Cardiac fibroblast (primary cell): ENCODE results near the gene LRRC37A3.
"Not testable (repeated sequence)": the region's sequence is repeated elsewhere in the genome, so short reads cannot be mapped to it uniquely, and the experiment has no call there.

Experiments used
- DNase-seq, 2 donors: peaks; one replicate each; pipeline versions ENCODE4 v3.0.0 to v3.0.0-alpha.2; 2010; ENCODE audit warnings: low read depth in 2 of 2
- H3K4me3 ChIP-seq, 2 donors: replicated peaks in 1 of 2; 1 replicate in 1 of 2; 2 replicates in 1 of 2; pipeline ENCODE4 v1.5.1; 2011; ENCODE audit warnings: low read depth in 2 of 2, low read length in 2 of 2, mild to moderate bottlenecking in 2 of 2, moderate library complexity in 1 of 2
- CTCF ChIP-seq: IDR thresholded peaks from one replicate; pipeline ENCODE4 v1.5.1; 2011; ENCODE audit warnings: low read depth, mild to moderate bottlenecking, low read length, inconsistent platforms

LRRC37A3 gene

DNA sequence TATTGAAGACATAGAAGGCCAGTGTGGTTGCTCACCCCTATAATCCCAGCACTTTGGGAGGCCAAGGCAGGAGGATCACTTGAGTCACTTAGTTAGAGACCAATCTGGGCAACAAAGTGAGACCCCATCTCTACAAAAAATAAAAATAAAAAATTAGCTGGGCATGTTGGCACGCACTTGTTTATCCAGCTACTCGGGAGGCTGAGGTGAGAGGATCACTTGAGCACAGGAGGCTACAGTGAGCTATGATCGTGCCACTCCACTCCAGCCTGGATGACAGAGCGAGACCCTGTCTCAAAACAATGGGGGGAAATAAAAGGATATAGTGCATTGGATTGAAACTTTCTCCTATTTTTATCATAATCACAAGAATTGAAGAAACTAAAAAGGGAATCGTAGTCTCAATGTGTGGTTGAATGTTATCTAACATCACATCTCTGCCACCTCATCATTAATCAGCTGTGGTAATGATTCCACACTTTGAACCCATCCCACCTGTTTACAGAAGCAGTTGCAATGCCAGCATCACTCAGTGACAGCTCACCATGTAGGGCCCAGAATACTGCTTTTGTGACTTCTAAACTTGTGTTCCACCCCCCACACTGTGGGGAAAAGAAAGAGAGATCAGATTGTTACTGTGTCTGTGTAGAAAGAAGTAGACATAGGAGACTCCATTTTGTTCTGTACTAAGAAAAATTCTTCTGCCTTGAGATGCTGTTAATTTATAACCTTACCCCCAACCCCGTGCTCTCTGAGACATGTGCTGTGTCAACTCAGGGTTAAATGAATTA, 10.3 kb upstream of the LRRC37A3 start:
- DNase-seq: peak in 1 of 2 donors; percentile 5
- H3K4me3 ChIP-seq: not testable (repeated sequence)

DNA sequence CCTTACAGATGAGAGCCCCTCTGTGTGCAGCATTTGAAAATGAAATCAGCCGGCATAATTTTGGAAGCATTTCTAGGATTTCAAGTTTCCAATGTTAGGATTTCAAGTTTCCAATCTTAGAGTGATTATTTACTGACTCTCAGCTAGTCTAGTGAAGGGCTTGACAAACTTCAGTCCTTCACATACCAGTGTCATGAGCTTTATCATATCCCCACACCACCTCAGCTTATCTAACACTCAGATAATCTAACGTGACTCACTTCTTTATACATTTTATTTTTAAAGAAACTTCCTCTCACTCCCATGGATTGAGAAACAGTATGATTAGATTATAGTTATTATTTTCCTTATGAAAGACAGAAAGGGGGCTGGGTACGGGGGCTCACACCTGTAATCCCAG, 9.4 kb upstream of the LRRC37A3 start:
- not testable (repeated sequence) for H3K4me3 ChIP-seq, DNase-seq

DNA sequence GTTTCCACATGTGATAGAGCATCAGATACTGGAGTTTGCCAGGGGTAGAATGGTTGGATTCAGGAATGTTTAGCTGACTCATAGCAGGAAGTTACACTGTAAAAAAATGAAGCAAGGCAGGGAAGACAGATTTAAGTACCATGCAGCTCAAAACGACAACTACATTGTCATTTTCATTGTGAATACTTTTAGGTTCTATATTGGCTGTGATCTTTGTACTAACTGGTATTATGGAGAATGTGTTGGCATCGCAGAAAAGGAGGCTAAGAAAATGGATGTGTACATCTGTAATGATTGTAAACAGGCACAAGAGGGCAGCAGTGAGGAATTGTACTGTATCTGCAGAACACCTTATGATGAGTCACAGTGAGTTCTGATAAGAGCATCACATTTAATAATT, 8.2 kb upstream of the LRRC37A3 start:
- not testable (repeated sequence) for H3K4me3 ChIP-seq
- TF ChIP-seq CTCF: peak; percentile 28
- peak; percentile 66 to 76 for DNase-seq

GRCh38 chr17:64926430-64926829, 7.2 kb upstream of the LRRC37A3 start:
- H3K4me3 ChIP-seq, DNase-seq: not testable (repeated sequence)

DNA sequence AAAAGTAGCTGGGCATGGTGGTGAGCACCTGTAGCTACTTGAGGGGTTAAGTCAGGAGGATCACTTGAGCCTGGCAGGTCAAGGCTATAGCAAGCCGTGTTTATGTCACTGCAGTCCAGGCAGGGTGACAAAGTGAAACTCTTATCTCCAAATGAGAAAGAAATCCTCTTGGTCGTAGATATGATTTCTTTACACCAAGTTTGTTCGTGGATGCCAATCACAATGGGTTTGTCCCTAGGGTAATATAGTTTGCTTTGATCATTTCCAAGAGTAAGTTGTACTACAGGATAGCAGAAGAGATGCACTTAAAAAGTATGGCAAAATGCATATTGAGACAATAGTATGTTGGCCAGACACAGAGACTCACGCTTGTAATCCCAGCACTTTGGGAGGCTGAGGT, 6.0 kb upstream of the LRRC37A3 start:
- not testable (repeated sequence) for H3K4me3 ChIP-seq, DNase-seq

DNA sequence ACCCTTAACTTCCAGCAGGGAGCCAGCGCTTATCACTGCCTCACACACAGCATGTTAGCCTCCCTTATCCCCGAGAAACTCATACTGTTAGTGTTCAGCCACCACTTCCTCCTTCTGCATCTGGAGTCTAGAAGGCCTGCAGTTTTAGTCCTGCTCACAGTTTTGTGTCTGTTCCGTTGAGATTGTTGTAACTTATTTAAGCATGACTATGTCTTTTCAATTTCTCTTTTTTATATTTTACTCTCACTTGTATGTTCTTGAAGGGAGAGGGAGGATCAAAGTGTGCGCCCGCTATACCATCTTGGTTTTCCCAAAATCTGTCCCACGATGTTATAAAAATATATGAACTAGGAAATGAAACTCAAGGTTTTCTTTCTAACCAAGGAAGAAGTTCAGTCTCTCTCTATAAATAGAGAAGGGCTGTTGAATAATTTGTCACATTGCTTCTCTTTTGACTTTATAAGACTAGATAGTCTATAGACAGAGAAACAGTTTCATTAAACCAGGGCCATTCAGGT, 3.8 kb upstream of the LRRC37A3 start:
- DNase-seq: peak in 1 of 2 donors; percentile 26
- not testable (repeated sequence) for H3K4me3 ChIP-seq

GRCh38 chr17:64920419-64921172, 1.3 kb upstream of the LRRC37A3 start:
- no peak overlapping the region for H3K4me3 ChIP-seq
- peak in 1 of 2 donors; percentile 5 for DNase-seq
- TF ChIP-seq CTCF: no peak

GRCh38 chr17:64920026-64920418, 744 bp upstream of the LRRC37A3 start:
- peak overlapping the region; percentile 54 to 59 for H3K4me3 ChIP-seq
- peak; percentile 11 to 23 for DNase-seq
- TF ChIP-seq CTCF: no peak

DNA sequence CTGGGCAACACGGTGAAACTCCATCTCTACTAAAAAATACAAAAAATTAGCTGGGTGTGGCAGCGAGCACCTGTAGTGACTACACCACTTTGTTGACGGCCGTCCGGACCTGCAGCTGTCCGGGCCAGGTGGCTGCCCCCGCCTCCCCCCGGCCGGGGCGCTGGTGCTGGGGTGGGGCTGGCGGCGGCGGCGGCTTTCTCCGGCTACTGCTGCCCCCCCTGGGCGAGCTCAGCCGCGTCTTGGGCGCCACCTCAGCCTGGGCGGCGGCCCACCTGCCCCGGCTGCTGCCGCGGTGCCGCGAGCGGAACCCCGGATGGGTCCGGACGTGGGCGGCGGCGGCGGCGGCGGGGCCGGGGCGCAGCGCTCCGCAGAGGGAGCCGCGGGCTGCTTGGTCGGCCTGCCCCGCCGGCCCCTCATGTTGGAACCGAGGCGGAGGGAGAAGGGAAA, 413 bp downstream of the LRRC37A3 start:
- peak overlapping the region; percentile 41 to 59 for H3K4me3 ChIP-seq
- DNase-seq: peak; percentile 7 to 23

- H3K4me3 ChIP-seq, DNase-seq: not testable (repeated sequence)
These were observed 1.7 kb downstream of the LRRC37A3 start for GRCh38 chr17:64917540-64917939.

GRCh38 chr17:64915244-64915643, 4.0 kb downstream of the LRRC37A3 start:
- not testable (repeated sequence) for H3K4me3 ChIP-seq, DNase-seq

GRCh38 chr17:64910191-64910514, 9.1 kb downstream of the LRRC37A3 start:
- not testable (repeated sequence) for DNase-seq, H3K4me3 ChIP-seq

GRCh38 chr17:64909511-64910190, 9.6 kb downstream of the LRRC37A3 start:
- DNase-seq, H3K4me3 ChIP-seq: not testable (repeated sequence)

- not testable (repeated sequence) for DNase-seq, H3K4me3 ChIP-seq
These were observed 15.2 kb downstream of the LRRC37A3 start for GRCh38 chr17:64904069-64904468.
